ENCODE results near the gene SRC.

SRC gene

DNA sequence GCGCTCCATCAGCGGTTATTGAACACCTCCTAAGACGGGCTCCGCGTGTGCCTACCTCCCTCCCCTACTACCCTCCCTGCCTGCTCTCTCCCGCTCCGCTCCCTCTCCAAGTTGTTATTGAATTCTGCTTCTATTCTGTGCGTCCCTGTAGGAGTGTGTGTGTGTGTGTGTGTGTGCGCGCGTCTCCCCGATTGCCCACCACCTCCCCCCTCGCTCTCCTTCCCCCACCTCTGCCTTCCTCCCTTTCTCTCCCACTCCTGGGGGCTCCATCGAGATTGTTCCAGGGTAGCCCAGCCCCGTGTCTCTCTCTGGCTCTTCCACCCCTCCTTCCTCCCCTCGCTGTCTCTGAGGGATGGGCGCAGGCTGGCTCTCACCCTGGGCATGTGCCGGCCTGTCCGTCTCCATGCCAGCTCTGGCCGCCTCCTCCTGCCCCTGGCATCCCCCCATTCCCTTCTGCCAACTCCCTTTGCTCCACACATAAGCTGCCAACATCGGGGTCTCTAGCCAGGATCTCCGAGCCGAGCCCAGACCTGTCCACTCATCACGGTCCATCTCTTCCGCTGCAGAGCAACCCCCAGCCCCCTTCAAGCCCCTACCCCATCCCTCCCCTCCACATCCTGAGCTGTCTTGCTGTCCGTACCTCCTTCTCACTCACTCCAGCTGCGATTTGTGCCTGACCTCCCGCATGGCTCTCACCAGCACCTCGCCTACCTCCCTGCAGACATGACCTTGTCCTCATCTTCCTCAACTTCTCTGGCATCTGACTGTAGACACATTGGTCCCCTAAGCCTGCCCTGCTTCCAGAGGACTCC is 68.5 kb downstream of the SRC start:
- no peak for DNase-seq (ENCODE audit: low spot score)

DNA sequence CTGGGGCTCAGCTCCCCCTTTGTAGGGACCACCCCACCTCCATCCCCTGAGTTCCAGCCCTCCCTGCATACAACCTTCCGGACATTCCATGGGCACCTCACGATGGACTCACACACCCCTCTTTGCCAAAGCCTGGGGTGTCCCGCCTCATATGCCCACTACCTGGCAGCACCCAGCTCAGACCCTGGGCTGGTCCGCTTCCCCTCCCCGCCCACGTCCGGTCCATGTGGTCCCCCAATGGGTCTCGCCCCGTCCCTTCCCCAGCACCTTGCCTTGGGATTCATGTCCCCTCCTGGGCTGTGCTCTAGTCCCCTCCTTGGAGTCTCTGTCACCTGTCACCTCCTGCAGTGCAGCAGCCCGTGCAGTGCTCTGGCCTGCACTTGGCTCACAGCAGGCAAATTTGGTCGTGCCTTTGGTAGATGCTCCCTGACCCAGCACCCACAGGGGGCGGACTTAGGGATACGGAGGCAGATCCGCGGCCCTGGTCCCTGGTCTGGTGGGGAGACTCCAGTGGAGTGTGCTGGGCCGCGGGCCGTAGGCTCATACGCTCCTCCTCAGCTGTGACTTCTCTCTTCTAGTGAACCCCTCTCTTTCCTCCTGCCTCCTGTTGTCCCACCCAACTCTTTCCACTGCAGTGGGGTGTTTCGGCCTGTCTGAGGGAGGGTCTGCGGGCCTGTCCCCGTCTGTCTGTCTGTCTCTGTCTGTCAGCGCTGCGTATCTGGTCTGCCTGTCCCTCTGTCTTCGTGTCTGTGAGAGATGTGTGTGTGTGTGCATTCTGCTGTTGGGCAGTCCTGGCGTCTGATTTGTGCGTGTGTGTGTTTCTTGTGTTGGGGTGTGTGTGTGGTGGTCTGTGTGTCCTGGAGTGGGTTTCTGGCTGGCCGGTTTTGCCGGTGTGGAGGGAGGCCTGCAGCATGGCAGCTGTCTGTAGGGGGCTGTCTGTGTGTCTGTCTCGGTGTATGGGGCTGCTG is 69.5 kb downstream of the SRC start:
- no peak for DNase-seq (ENCODE audit: low spot score)

DNA sequence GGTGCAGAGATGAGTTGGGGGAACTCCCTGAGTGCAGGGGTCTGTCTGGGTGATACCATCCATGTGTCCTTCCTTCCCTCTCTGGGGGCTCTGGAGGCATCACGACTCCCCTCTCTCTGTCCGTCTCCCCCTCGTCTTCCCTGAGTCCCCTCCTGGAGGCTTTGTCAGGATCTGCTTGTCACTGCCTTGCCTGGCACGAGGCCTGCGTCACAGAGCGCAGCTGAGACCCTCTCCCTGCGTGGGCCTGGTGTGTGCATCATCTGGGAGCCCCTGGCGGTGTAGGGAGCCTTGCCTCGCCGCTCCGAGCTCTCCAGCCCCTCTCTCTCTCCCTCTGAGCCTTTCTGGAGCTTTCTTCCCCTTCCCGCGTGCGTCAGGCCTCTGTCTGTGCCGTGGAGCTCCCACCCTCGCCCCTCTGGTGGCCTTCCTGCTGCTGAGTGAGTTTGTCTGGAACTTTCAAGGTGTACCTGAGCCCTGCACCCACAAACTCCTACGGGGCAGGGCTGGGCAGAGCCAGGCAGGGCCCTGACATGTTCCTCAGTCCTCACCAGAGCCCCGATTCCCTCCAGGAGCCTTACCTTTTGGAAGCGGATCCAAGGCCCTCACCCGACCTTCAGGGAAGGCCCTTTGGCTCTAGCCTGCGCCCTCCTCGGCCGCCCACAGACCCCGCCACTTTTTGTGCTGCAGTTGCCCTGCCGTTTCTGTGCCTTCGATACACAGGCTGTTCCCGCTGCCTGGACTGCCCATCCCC is 70.3 kb downstream of the SRC start:
- no peak for DNase-seq (ENCODE audit: low spot score)

DNA sequence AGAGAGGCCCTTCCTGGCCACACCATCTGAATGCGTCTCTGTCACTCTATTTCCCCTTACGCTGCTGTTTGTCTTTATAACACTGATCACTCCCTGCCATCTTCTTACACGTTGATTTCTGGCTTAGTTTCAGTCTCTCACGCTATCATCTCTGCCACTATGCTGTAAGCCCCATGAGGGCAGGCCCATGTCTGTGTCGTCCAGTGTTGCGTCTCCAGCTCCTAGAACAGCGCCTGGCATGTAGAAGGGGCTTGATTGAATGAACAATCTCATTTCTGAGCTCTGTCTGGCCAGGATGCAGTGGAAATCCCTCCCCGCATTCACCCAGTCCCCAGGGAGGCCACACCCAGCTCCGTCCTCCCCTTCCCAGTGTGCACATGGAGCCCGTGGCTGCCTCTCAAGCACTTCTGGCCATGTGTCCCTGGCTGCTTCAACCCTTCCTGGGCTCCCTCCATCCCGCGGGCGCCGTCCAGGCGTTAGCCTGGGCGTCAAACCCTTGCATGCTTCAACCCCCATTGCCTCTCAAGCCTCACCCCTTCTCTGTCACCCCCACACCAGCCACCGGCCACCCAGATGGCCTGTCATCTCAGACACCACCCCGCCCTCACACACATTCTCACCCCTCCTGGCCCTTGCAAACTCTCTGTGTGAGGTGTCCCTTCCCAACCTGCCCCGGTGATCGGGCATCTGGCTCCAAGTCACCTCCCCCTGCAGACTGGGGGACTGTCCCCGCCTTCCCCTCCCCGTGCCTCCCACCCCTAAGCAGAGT is 71.1 kb downstream of the SRC start:
- DNase-seq (ENCODE audit: low spot score), result no peak

DNA sequence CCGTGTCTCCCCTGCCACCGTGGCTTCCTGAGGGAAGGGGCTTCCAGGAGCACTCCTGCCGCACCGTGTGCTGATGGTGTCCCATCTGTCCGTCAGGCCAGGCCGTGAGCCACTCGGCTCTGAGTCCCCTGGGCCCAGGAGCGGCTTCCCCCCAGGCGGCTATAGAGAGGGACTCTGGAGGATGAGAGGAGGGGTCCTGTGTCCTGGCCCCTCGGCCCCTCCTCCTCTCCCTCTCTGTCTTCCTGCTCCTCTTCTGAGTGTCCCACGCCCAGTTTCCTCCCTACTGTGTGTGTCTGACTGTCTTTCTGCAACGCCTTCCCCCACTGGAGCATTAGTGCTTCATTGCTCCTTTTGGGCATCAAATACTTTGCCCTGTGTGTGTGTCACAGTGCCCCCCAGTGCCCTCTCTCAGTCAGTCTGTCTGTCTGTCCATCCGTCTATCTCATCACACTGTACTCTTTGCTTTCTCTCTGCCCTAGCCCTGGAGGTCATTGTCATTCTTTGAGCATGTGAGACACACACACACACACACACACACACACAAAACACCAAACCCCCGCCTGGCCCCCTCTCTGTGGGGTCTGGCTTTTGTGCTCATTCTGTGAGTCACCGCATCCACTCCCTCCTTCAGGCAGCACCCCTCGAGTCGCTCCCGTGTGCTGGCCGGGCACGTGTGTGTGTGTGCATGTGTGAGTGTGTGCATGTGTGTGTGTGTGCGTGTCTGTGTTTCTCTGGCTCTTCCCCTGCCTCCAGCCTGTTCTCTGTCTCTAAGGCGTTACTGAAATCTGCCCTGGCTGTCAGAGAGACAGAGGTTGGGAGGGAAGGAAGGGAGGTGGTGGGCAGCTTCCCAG is 71.9 kb downstream of the SRC start:
- no peak for DNase-seq (ENCODE audit: low spot score)

DNA sequence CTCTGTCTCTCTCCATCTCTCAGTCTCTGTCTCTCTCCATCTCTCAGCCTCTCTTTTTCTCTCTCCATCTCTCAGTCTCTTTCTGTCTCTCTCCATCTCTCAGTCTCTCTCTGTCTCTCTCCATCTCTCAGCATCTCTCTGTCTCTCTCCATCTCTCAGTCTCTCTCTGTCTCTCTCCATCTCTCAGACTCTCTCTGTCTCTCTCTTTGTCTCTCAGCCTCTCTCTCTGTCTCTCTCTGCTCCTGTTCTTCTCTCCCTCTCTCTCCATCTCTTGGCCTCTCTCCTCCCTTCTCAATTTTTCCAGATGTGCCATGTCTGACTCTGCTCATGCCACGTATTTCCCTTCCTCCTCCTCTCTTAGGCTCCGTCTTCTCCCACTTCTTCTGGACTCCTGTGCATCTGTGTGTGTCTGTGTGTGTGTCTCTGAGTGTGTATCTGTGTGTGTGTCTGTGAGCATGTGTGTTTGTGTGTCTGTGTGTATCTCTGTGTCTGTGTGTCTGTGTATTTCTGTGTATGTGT is 72.7 kb downstream of the SRC start:
- no peak for DNase-seq (ENCODE audit: low spot score)

DNA sequence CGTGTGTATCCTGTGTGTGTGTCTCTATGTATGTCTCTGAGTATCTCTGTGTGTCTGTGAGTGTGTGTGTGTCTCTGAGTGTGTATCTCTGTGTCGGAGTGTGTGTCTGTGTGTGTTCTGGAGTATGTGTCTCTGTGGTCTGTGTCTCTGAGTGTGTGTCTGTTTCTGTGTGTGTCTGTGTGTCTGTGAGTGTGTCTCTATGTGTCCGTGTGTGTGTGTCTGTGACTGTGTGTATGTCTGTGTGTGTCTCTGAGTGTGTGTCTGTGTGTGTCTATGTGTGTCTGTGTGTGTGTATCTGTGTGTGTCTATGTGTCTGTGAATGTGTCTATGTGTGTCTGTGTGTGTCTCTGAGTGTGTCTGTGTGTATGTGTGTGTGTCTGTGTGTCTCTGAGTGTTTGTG is 73.4 kb downstream of the SRC start:
- DNase-seq (ENCODE audit: low spot score), result no peak

DNA sequence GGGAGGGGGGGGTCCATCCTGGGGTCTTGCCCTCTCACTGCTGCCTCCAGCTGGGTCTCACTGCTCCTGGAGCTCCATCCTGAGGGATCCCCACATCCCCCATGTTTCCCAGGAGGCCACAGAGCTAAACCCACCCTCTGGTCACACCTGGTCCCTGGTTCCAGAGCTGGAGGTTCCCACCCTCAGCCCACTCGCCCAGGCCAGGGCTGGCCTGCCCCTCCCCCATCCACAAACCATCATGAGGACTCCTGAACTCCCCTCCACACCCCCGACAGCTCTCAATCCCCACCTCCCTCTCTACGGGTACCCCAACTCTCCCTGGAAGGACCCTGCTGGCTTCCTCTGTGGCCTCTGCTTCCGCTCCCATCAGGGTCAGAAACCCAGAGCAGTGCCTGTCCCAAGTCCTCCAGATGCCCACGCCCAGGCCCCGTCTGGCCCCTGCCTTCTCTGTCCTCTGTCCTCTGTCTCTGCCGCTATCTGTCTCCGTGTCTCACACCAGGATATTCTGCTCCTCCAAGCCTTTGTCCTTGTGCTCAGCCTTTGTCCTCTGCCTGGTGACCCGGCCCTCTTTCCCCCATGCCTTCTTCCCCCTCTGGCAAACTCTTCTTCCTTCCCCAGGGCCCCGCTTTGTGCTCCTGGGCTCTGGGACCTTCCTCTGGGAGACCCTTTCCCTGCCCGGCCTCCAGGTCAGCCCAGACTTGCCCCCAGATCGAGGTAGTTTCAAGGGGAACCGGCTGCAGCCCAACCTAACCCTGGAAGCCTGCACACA is 74.0 kb downstream of the SRC start:
- no peak for DNase-seq (ENCODE audit: low spot score)

DNA sequence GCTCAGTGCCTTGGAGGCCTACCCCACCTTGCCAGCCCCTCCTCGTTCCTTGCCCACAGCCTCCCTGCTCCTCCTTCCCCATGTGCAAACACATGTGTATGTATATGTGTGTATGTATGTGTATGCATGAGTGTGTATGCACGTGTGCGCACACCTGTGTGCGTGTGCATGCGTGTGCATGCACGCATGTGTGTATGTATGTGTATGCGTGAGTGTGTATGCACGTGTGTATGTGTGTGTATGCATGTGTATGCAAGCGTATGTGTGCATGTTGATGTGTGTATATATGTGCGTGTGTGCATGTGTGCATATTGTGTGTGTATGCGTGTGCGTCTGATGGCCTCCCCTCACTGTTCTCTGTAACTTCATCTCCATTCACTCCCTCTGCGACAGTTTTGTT is 74.7 kb downstream of the SRC start:
- no peak for DNase-seq (ENCODE audit: low spot score)

DNA sequence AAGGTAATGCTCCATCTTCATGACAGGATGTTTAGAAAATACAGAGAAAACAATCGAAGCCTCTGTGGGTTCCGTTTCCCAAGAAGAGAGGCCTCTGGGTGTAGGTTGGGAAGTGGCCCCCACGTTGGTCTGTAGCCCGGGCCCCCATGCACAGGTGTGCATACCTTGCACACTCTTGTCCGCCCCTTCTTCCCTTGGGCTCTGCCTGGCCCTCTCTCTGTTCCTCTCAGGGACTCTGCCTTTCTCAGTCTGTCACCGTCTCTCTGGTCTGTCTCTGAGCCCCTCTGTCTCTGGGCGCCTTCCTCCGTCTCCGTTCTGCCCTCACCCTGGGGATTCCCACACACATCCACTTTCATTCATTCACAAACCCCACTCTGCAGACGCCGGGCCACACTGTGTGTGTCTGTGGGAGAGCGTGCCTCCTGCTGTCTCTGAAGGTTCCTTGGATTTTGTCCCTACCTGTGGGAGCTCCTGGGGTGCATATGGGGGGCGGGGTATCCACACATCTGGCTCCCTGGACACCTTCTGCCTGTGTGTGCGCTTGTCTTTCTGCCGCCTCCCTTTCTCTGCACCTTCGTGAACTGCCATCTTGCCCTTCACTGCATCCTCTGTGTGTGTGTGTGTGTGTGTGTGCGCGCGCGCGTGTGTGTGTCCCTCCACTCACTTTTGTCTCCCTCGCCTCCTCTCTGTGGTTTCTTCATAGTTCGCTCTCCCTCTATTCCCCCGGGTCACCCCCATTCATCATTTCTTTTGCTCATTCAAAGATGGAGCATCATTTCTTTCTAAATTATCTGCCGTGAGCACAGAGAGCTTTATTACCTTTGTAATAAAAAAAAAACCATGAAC is 75.3 kb downstream of the SRC start:
- no peak for DNase-seq (ENCODE audit: low spot score)

DNA sequence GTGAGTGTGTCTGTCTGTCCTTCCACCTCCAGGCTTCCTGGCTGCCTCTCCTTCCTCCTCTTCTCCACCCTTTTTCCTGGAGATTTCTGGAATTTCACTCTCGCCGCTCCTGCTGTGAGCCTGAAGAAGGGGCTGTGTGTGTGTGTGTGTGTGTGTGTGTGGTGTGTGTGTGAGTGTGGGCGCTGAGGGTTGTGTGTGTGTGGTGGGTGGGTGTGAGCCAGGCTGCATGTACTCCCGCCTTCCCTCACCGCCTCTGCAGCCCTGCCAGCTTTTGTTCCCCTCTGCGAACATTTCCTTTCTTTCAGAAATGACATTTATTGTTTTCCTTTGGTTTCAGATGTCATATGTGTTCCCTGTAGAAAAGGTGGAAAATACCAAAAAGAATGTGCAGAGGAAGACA is 76.0 kb downstream of the SRC start:
- no peak for DNase-seq (ENCODE audit: low spot score)

DNA sequence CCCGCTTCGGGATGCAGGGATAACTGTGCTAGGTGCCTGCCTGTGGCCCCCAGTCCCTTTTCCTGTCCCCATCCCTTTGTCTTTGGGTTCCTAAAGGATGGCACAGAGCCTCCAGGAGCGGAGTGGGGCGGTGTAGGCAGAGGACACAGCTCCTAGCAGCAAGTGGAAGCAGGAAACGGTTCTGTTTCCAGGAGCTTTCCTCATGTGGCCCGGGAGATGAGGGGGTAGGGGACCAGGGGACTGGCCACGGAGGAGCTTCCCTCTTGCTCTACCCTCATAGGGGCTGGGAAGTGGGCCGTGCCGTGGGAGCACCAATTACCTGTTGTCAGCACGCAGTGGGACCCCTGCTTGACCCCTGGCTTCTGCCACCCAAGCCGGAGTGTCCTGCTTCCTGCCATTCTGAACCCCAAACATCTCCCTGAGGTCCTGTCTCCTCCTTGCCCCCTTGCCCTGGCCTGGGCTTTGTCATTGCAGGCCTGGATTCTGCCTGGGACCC is 76.9 kb downstream of the SRC start:
- DNase-seq (ENCODE audit: low spot score), result no peak

DNA sequence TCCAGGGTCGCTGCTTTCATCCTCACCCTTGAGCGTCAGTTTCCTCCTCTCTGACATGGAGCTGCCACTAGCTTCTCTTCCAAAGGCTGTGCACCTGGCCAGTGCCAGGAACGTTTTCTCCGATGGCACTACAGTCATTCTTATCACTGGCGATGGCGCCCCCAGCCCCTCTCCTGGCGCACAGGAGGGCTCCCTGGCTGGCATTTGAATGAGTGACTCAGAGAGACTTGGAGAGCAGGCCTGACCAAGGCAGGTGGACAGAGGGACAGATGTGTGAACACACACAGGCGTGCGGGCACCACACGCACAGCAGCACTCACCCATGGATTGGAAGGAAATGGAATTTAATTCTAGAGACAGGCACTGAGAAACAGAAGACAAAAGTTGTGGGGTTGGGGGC is 77.6 kb downstream of the SRC start:
- no peak for DNase-seq (ENCODE audit: low spot score)

DNA sequence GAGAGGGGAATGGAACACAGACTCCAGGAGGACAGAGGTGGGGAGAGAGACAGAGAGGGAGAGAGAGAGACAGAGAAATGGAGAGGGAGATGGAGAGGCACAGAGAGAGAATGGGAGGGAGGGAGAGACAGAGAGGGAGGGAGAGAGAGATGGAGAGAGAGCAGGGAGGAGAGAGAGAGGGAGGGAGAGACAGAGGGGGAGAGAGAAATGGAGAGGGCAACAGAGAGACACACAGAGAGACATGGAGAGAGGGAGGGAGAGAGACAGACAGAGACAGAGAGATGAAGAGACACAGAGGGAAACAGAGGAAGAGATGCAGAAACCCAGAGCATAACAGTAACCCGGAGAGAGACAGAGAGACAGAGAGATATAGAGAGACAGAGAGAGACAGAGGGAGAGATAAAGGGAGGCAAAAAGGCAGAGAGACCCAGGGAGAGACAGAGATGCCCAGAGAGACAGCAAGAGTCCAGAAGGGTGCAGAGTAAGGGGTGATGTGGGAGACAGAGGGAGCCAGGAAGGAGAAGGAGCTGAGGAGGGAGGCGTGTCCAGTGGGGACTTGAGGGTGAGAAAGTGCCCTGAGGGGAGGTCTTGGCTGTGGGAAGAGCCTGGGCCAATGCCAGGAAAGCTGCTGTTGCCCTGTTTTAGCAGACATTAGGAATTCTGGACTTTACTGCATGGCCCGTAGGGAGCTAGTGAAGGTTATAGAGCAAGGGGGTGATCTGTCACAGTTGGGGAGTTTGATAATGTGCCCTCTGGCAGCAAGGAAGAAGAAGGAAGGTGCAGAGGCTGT is 78.3 kb downstream of the SRC start:
- no peak for DNase-seq (ENCODE audit: low spot score)

DNA sequence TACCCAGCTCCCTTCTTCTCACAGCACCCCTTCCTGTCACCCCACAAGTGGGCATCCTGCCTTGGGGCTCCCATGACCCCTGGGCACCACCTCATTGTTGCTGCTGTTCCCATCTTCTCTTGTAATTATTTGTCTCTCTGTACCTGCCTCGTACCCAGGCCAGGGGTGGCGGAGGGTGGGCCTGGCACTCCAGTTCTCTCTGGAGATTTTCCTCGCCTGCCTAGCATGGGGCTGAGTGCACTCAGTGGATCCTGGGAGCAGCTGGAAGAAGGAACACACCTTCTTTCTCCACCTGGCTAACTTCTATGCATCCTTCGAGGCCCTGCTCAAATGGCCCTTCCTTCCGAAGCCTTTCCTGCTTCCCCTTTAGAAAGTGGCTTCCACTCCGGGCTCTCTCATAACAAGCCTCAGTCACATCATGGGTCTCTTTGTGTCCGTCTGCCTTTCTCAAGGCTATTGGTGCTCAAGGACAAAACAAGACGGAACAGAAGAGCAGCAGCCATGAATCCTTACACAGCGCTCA is 79.2 kb downstream of the SRC start:
- DNase-seq (ENCODE audit: low spot score), result no peak

DNA sequence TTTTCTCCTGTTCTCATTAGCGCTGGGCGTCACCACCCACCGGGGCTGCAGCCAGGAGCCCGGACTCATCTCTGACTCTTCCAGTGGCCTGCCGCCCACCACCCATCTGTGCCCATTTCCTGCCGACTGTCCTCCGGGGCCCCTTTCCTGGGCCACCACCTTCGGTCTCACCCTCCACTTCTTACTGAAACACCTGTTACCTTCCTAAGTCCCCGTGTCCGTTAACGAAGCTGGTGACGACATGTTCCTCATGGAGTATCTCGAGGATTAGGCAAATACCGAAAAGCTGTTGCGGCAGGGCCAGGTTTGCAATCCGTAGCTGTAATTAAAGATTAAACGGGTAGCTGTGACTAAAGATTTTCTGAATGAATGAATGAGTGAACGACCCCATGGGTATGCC is 80.2 kb downstream of the SRC start:
- DNase-seq (ENCODE audit: low spot score), result no peak

DNA sequence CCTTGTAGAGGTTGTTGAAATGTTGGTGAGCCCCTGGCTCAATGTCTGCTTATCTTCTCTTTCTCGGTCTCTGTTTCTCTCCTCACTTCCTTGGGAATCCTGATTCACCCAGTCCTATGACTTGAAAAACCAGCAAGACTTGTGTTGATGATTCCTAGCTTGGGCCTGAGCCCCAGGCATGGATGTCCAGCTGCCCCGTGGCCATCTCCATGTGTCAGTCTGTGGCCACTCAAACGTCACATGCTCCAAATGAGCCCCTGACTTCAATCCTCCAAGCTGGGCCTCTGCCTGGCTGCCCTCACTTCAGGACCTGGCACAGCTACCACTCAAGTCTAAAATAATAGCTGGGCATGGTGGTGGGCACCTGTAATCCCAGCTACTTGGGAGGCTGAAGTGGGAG is 81.0 kb downstream of the SRC start:
- no peak for DNase-seq (ENCODE audit: low spot score)

DNA sequence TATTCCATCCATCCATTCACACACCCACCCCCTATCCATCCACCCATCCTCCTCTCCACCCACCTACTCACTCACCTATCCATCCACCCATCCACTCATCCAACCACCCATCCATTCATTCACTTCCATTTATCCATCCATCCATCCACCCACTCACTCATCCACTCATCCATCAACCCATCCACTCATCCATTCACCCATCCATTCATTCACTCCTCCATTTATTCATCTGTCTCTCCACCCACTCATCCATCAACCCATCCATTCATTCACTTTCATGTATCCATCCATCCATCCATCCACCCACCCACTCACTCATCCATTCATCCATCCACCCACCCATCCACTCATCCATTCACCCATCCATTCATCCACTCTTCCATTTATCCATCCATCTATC is 84.1 kb downstream of the SRC start:
- DNase-seq (ENCODE audit: low spot score), result no peak
